Measurements from ENCODE around the gene EPHA3.

Gene EPHA3

DNA sequence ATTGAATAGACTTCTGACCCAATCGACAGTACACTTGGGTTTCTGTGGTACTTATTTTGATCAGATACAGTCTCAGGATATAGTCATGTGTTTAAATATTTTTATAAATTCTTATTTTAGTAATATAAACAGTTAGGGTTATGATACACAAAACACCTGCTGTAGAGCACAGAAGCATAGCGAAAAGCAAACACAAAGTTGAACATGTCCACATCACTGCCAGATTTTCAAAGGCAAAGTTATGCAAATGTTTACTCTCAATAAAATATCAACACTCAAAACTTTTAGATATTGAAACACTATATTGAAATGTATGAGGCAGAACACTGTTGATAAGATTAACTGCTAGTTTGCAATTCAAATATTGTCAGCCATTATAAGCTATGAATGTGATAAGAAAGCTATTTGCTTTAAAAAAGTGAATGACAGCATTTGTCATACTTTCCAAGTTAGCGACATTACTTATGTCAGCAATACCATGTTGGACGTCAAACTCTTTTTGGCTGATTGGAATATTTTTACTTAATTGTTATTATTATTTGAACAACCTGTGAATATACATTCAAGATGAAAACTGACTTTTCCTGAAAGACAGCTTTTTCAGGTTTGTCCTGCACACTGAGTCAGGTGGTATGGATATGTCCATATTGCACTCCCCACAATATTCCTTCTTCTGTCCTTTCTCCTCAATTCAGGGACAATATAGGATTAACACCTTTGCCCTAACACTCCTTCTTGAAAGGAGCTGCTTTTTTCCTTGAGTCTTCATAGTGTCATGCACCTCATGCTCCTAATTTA lies 367.1 kb downstream of the EPHA3 start:
- DNase-seq = no peak

DNA sequence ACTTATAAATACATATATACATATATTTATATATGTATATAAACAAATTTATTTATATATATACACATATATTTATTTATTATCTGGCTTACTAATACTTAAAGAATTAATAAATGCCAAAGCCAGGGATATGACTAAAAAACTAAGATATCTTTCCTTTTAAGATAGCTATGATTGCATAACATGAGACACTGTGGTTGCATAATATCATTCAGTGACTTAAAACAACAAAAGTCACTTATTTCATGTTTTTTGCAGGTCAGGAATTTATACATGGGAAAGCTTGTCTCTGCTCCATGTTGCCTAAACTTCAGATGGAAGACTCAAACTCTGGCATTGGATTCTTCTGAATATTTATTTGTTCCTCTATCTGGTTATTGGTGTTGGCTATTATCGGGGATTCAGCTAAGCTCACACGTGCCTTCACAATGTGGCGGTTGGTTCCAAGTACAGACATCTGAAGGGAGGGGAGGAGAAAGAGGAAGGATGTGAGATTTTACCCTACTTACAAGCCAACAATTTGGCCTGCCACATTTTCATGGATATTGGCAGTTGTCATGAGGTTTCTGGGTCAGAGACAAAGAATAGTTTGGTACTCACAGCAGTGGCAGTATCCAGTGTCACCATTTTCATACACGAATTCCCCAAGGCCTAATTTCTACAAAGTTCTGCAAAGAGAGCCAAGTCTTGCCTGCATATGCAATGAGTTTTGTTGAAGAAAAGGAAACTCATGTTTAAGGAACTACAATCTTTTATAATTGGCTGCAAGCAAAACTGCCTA lies 381.6 kb downstream of the EPHA3 start:
- no peak for DNase-seq

DNA sequence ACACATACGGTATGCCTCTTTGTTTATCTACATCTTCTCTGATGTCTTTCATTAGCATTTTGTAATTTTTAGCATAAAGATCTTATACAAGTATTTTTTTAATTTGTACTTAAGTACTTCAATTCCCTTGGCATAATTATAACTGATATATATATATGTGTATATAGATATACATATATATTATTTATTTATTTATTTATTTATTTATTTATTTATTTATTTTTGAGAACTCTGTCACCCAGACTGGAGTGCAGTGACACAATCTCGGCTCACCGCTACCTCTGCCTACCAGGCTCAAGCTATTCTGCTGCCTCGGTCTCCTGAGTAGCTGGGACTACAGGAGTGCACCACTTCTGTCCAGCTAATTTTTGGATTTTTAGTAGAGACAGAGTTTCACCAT lies 382.7 kb downstream of the EPHA3 start:
- DNase-seq = no peak

DNA sequence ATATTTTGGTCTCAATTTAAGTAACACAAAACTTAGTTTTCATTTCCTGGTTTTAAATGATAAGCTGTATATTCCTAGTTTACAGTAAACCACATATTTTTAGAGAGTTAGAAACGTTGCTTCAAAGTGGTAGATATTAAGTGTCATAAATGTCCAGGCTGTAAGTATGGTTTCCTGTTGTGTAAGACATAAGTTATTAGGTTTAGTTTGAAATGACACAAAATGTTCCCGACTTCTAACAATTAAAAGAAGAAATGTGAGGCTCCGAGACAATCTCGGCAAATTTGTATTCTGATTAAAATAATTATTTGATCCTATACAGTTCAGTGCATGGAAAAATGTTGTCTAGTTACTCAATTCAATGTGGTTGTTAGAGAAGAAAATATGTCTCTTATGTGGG lies 387.3 kb downstream of the EPHA3 start:
- DNase-seq = no peak

DNA sequence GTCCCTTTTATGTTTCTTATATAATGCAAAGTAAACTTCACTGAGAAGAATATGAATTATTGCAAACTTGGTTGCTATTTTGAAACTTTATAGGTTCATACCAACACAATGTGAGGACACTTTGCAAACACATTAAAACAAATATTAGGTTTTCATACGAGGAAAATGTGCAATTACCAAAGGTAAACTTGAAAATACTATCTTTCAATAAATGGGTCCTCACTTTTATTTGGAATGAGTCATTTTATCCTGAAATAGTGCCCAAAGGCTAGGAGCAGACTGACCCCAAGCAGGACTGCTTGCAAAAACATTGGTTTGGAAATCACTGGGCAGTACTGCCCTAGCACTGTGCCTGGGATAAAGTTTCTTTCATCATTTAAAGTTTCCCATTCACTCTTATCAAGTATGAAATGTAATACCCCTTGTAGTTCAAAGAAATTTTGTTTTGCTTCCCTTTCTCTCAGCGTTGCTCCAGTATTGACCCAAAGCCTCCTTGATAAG lies 396.5 kb downstream of the EPHA3 start:
- no peak for DNase-seq

DNA sequence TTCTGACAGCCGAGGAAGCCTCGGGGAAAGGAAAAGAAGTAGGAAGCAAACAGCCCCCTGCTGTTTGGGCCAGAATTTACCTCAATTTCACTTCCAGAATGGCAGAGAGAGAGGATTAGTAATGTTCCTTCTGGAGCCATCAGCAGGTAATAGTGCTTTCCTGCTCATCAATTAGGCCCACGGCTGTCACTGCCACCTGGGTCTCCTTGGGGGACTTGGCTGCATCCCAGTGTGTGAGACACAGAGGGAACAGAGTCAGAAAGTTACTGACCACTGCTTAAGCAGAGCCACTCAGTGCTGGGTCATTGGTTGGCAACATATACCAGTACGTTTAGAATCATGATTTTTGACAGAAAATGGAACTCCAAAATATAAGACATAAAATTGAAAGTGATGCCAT lies 397.0 kb downstream of the EPHA3 start:
- DNase-seq = no peak

DNA sequence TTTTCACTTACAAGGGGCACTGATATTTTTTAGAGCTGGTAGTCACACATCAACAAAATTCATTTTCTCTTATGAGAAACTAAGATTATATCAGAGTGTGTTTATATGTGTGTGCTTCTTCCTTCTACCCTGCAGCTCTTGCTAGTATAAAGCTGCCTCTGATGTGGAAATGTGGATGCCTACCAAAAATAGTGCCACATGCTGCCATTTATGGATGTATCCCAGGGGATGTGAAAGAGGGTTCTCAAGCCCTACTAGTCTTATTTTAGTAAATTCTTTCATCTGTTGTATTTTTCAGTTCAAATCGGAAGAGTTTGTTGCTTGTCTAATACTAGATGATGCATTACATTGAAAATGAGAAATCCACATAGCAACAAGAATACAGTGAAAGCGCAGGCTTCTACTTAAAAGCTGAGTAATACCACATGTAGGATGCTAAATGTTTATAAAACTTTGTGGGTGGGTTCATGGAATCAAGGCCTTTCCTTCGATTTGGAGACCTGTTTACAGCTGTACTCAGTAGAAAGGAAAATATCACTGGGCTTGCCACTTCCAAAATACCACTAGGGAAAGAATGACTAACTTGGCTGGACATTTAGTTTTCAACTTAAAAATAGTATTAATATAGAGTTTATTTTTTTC lies 399.2 kb downstream of the EPHA3 start:
- no peak for DNase-seq

DNA sequence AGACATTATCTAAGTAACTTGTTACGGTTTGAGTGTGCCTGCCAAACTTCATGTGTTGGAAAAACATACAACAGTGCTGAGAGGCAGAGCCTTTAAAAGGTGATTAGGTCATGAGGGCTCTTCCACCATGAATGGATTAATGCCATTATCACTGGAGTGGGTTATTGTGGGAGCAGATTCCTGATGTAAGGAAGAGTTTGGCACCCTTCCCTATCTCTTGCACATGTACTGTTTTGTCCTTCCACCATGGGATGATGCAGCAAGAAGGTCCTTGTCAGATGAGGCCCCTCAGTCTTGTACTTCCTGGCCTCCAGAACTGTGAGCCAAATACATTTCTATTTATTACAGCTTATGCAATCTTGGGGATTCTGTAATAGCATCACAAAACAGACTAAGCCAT lies 413.9 kb downstream of the EPHA3 start:
- no peak for DNase-seq

DNA sequence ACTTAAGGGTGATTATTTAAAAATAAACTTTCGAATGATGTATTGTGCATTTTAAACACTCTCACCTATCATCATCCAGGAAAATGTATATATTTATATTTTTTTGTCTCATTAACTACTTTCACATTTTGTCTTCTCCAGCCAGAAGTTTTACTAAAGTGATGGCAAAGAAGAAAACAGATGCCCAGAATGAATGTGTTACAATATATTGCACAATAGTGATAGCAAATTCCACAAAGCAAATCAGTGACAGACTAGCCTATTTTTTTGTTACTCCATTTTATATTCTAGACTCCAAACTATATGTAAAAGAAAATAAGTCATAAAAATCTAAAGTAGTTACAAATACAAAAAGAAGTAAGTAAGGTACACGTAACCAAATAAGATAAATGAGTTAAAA lies 414.7 kb downstream of the EPHA3 start:
- no peak for DNase-seq

DNA sequence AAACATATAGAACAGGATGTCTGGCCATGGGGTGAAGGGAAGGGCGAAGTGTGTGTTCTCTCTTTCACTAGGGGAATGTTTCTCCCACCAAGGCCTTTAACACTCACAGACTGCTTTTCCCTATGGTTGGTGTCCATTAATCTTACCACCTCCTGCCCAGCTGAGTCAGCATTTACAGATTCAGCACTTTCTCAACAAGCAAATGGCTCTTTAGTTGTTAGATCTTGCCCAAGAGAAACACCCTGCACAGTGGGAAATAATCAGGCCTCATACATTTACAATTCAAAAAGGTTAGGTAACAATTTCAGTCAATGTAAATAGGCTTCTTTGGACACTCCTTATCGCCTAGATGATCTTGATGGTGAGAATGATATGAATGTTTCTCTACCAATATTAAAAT lies 418.2 kb downstream of the EPHA3 start:
- no peak for DNase-seq

DNA sequence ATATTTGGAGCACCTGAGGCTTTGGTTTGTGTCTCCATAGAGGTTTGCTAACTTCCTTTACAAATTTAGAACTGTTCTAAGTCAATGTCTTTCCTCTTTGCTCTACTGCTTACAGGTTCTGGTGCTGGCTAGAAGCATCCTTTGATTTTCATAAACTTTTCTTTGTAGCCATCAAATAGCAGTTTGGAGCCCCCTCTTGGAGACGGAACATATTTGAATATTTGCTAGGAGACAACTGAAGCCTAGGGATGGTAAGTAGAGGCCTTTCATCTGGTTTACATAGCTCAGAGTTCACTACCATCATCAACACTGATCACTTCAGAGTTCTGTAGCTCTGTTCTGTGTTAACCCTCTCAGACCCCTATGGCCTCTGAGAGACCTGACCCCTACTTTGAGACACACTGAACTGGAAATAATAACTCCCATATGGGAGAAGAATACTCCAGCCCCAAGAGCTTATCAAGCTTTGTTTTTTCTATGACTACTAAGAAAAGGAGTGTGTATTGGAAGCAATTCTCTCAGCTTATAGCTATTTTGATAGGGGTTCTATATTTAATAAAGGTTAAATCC lies 420.4 kb downstream of the EPHA3 start:
- DNase-seq = no peak
